ENCODE data around the gene HECW1.
"Not testable (repeated sequence)": the region's sequence is repeated elsewhere in the genome, so short reads cannot be mapped to it uniquely, and the experiment has no call there.

Gene HECW1

DNA sequence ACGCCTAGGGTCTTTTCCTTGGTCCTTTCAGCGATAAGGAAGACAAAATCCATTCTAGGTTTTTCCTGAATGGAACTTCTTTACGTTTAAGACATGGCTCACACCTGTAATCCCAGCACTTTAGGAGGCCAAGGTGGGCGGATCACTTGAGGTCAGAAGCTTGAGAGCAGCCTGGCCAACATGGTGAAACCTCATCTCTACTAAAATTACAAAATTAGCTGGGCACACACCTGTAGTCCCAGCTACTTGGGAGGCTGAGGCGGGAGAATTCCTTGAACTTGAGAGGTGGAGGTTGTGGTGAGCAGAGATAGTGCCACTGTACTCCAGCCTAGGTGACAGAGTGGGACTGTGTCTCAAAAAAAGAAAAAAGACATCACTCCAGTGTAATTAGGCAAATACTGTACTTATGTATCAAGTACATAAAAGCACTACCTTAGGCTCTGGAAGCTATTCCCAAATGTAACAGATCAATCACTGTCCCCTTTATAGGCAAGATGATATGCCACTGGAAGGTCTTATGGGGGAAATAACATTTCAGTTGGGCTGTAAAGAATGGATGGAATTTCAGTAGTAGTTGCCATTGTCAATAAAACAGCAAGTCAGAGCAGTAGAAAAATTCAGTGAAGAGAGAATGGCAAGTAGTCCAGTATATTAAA is 476.2 kb downstream of the HECW1 start:
- no peak for DNase-seq

DNA sequence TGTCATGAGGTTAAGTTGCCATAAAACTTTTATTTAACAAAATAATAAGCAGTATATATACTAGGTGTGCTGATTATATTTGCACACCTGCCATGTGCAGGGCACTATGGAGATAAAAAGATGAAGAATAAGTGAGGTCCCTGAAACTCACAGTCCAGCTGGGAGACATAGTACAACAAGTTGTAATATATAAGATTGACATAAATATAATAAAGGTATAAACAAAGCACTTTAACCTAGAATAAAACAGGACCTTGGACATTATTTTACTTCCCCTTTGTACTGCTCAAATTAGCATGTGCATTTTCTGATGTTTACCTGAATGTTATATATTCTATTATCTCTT is 476.7 kb downstream of the HECW1 start:
- DNase-seq, result no peak

DNA sequence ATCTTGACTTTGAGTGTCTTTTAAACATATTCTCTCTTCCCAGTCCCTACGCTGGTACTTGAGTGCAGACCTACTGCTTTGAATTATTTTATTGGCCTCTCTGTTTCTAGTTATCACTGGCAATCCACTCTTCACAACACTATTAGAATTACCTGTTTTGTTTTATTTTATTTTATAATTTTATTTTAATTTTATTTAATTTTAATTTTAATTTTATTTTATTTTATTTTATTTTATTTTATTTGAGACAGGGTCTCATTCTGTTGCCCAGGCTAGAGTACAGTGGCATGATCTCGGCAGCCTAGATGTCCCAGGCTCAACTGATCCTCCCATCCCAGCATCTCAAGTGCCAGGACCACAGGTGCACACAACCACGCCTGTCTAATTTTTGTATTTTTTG is 477.3 kb downstream of the HECW1 start:
- DNase-seq, result no peak

DNA sequence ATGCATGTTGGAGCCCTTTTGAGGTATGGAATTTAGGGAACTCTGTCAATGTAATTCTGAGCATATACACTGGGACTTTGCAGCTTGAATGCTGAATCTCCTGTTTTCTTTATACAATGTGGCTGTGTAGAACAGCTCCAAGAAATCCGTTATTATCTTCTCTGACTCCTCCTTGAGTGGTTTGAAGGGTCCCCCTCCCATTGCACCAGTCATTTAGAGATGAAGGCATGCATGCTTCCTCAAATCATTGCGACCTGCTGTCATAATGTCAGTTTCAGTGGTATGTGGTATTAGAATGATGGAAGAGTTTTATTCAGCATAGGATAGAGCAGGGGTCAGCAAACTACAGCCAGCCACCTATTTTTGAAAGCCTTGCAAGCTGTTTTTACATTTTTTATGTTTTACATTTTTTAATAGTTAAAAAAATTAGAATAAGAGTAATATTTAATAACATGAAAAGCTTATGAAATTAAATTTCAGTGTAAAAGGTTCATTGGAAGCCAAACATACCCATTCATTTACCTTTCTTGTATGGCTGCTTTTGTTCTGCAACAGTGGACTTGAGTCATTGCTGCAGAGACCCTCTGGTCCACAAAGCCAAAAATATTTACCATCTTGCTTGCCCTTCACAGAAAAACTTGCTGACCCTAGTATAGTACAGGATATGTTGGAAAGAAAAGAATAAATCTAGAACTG is 478.6 kb downstream of the HECW1 start:
- no peak for DNase-seq

DNA sequence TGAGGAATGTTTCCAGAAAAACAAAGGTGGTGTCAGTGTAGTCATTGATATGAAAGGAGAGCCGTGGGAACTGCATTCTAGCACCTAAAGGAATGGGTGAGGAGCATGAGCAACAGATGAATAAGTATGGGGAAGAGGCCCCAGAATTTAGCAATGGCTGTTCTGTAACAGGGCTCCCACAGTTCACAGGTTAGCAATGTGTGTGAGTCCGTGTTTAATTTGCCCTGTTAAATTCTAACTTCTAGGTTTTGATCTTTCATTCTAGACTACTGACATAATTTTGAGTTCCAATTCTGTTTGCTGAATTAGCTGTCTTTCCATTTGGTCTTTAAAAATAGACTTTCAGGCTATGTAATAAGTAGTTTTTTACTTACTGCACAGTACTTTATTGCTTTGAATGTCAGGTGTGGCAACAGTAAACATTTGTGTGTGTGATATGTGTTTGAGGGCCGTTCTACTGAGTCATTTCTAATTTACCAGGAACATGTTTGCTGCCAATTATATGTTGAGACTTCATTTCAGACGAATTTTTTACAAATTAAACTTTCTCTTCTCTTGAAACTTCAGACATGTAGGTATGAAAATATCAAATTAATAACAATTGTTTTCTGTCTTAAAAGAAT is 479.2 kb downstream of the HECW1 start:
- no peak for DNase-seq

DNA sequence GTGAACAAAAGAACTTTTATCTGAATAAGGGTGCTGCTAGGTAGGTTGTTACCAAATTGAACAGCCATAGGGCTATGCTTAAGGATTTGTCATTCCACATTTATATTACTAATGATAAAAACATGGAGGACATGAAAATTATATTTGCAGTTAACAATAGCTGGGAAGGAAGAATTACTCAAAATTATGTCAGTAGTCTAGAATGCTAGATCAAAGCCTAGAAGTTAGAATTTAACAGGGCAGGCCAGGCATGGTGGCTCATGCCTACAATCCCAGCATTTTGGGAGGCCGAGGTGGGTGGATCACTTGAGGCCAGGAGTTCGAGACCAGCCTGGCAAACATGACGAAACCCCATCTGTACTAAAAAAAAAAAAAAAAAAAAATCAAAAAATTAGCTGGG is 479.9 kb downstream of the HECW1 start:
- no peak for DNase-seq

DNA sequence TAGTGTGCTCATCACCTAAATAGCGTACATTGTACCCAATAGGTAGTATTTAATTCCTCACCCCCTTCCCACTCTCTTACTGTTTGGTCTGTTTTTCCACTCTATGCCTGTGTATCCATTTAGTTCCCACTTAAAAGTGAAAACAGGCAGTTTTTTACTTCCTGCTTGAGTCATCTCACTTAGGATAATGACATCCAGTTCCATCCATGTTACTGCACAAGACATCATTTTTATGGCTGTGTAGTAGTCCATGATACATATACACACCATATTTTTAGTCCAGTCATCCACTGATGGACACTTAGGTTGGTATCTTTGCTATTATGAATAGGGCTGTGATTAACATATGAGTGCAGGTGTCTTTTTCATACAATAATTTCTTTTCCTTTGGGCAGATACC is 480.6 kb downstream of the HECW1 start:
- DNase-seq, result no peak

DNA sequence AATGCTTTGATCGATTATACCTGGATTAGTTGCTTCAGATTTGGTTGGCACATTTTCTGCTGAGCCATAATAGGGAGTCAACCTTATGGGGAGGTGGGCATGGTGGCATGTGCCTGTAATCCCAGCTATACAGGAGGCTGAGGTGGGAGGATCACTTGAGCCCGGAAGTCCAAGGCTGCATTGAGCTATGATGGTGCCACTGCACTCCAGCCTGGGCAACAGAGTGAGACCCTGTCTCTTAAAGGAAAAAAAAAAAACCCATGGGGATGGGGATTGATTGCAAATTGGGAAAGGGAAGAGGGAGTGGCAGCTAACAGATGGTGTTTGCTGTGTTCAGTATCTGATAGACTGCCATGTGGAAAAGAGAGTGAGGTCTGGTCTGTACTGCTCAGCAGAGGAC is 481.6 kb downstream of the HECW1 start:
- DNase-seq, result no peak

DNA sequence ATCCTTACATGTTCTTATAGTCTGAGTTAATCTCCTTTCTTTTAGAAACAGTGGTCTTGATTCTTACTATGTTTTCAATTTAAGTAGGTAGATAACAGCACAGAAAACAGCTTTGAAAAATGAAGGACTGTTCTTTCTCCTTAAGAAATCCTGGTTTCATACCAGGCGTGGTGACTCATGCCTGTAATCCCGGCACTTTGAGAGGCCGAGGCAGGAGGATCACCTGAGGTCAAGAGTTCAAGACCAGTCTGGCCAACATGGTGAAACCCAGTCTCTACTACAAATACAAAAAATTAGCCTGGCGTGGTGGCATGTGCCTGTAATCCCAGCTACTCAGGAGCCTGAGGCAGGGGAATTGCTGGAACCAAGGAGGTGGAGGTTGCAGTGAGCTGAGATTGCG is 484.0 kb downstream of the HECW1 start:
- DNase-seq, result not testable (repeated sequence)

DNA sequence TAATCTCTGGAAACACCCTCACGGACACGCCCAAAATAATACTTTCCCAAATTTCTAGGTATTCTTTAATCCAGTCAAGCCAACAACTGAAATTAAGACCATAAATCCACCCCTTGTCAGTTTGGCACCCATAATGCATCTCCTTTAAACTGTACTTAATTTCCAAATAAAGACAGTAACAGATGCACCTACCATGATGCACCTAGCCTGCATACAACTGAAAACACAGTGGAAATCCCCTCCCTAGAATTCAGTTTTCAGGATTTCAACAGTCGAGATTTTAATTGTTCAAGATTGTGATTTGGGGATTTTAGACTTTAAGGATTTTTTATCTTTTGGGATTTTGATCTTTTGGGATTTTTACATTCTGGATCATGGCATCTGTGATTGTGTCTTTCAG is 487.6 kb downstream of the HECW1 start:
- DNase-seq, result no peak

DNA sequence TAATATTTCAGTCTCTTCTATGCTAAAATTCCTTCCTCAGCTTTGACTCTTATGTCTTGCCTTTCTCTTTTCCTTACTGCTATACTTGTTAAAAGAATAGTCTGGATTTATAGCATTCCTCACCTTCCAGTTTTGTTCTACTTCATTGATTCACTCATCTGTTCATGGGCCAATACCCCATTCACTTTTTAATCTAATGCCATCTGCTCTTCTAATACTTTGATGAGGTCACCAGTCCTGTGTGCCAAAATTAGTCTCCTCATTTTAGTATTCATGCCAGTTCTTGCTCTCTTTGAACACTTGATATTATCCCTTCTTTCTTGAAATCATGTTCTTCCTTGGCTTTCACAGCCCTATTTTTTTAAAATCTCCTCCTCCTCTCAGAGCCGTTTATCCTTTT is 489.8 kb downstream of the HECW1 start:
- DNase-seq, result no peak

DNA sequence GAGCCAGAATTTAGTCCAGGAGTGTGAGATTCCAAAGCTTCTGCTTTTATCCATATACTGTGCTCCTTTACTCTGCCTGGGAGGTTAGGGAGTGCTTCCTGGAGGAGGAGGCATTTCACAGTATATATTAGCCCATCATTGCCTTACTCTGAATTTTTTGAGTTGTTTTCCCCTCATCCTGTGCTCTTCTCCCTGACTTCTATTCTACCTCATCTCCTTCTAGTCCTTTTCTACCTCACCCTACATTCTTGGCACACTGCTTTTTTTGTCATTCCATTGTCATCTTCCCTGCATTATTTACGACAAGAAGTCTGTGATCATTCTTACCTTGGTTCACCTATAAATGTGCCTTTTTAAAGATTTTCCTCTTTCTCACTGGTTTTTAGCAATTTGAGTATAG is 491.8 kb downstream of the HECW1 start:
- DNase-seq, result no peak

DNA sequence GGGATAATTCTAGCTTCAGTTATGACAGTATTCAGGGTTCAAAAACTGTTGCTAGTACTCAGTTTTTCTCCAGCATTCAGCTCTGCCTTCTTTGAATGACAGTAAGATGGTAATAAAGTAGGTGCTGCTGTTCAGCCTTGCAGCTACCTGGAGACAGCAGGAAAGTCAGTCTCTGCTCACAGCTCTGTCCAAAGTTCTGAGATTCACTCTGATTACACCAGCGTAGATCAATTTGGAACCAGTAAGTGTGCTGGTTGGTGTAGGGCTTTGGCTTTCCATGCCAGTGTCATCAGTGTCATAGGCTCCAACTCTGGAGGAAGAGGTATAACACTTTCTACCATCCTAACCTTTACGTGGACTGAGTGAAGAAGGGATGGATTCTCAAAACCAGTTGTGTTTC is 496.6 kb downstream of the HECW1 start:
- DNase-seq, result no peak

DNA sequence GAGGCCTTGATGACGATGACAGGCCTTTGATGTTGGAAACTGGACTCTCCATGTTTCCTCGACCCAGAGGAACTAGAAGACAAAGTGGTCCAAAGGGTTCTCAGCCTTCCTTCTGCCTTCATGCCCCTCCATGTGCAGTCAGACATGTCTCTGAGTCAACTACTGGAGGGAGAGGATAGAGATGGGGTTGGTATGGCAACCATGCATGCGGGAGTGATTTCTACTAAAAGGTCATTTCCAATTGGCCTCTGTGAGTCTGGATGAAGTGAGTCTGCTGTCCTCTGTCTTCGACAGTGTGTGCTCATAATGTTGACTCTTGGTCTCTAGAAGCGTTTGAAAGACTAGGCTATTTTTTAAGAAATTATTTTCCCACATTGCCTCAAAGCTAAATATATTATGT is 499.7 kb downstream of the HECW1 start:
- no peak for DNase-seq

DNA sequence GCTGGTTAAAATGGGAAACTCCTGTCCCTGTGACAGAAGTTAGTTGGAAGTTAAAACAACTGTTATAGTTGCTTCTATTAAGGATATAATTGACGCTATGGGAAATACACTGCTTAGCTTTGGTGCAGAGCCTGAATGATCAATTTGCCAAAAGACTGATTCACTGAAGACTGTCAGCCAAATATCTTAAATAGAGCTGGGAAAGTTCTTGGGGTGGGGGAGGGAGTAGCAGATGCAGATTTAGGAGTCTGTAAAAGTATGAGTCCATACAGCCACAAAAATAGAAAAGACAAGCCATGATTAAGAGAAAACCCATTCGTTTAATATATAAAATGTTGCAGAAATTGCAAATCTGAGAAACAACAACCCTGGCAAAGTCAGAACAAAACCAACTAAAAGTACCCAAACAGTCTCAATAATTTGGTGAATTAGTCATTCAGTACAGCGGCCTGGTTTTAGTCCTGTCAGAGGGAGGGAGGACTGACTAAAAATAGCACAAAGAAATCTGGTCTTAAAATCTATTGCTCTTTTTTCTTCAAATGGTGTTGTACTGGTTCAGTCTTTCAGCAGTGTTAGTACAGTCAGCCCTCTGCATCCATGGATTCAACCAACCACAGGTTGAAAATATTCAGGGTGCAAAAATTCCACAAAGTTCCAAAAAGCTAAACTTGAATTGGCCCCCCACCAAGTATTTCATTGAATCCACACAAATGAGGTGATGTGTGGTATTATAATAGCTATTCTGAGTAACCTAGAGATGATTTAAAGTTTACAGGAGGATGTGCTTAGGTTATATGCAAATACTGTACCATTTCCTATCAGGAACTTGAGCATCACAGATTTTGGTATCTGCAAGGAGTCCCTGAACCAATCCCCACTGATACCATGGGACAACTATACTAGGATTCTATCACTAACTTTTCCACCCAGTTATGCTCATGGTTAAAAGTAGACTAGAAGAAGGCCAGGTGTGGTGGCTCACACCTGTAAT is 500.4 kb downstream of the HECW1 start:
- no peak for DNase-seq
